ENCODE data around the gene NTMT2. TPM values are rescaled to one million over a fixed set of nuclear protein-coding genes. Genes with fewer than 3 reads are reported as not detected.
A peak's percentile ranks its signal among the peaks of the same experiment; 100 is the strongest.

Gene NTMT2
- total and polyA plus RNA-seq, 7 donors: 0.28 TPM; not detected in 6

DNA sequence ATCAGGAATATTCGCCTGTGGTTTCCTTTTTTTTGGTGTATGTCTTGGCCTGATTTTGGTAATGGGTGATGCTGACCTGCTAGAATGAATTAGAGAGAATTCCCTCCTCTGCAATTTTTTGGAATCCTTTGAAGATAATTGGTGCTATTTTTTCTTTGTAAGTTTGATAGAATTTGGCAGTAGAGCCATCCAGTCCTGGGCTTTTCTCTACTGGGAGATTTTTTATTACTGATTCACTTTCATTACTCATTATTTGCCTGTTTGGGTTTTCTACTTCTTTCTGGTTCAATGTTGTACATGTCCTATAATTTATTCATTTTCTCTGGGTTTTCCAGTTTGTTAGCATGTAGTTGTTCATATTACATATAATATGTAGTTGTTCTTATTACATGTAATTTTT is 48.7 kb downstream of the NTMT2 start:
- Histone ChIP-seq H3K27ac (no peak overlapping the region), H3K4me1 (peaks cover 6% of the 10 kb centered on the region), H3K9me3 (peaks cover 12% of the 10 kb centered on the region), H3K4me3 (no peak overlapping the region), H3K27me3 (ENCODE audit: insufficient read depth in 3 of 3, low read length in 2 of 3) (no peaks in the 10 kb centered on the region), H3K36me3 (ENCODE audit: insufficient read depth in 1 of 2, low read depth in 1 of 2) (no peaks in the 10 kb centered on the region)
- WGBS, 3 donors: 83 to 86% (median 86%) methylated on average over 1 of the region's 1 CpG
- intact Hi-C loops (cut with DNase I): no loop called here
- TF ChIP-seq, protein P1, sequence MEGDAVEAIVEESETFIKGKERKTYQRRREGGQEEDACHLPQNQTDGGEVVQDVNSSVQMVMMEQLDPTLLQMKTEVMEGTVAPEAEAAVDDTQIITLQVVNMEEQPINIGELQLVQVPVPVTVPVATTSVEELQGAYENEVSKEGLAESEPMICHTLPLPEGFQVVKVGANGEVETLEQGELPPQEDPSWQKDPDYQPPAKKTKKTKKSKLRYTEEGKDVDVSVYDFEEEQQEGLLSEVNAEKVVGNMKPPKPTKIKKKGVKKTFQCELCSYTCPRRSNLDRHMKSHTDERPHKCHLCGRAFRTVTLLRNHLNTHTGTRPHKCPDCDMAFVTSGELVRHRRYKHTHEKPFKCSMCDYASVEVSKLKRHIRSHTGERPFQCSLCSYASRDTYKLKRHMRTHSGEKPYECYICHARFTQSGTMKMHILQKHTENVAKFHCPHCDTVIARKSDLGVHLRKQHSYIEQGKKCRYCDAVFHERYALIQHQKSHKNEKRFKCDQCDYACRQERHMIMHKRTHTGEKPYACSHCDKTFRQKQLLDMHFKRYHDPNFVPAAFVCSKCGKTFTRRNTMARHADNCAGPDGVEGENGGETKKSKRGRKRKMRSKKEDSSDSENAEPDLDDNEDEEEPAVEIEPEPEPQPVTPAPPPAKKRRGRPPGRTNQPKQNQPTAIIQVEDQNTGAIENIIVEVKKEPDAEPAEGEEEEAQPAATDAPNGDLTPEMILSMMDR (IDR thresholded peaks at IDR 0.05): no peak
- DNase-seq (no peak), ATAC-seq (no peak)

DNA sequence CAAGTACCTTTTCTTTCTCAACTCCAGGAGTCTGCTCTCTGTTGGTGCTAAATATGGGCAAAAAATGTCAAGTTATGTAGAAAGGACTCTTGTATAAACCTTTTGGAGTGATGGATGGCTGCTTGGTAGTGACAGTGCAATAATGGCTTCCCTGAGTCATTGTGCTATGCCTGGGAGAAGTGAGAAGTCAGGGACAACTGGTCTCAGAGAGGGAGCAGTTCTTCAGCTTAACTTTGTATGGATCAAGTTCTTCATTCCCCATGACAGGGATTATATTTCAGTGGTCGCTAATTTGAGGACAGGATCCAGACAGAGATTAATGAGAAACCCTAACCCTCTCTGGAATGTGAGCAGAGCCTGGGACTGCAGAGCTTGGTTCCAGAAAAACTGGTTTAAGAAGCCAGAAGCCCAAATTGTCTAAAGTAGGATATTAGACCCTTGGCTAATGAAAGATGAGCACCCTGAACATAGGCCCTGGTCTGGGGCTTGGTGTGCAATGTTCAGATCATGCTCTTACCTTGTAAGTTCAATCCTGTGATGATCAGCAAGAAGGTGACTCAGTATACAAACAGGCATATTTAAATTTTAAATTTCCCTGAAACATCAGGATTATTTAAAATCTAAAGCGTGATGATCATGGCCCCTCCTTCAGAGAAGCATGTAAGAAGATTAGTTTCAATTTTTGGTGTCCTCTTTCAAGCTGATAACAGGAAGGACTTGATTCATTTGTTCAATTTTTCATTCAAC is 50.9 kb downstream of the NTMT2 start:
- Histone ChIP-seq H3K9me3 (no peaks in the 10 kb centered on the region), H3K4me3 (no peak overlapping the region), H3K36me3 (ENCODE audit: insufficient read depth in 1 of 2, low read depth in 1 of 2) (no peaks in the 10 kb centered on the region), H3K4me1 (peaks cover 9% of the 10 kb centered on the region), H3K27me3 (ENCODE audit: insufficient read depth in 3 of 3, low read length in 2 of 3) (no peaks in the 10 kb centered on the region), H3K27ac (no peak overlapping the region)
- TF ChIP-seq, protein P1 (IDR thresholded peaks at IDR 0.05): no peak
- ATAC-seq (peak in 2 of 4 donors; percentile 79 to 85), DNase-seq (no peak)
- intact Hi-C loops (cut with DNase I): no loop called here
- WGBS, 3 donors: 36 to 46% (median 42%) methylated on average over 2 of the region's 2 CpGs

DNA sequence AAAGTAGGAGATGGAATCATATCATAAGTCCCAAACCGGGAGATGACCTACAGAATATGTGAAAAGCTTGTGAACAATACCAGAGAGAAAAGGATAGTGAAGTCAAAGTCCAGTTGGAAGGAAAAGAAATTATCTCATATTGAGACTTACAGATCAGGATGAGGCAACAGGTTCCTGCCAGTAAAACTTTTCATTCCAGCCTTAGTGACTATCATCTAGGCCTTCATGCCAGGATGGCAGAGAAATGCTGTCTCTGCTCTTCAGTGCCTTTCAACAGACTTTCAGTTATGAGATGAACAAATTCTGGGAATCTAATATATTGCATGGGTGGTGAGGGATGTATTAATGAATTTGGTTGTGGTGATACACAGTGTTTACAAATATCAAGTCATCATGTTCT is 52.3 kb downstream of the NTMT2 start:
- Histone ChIP-seq H3K27me3 (ENCODE audit: insufficient read depth in 3 of 3, low read length in 2 of 3) (no peaks in the 10 kb centered on the region), H3K36me3 (ENCODE audit: insufficient read depth in 1 of 2, low read depth in 1 of 2) (no peaks in the 10 kb centered on the region), H3K27ac (no peak overlapping the region), H3K4me3 (no peak overlapping the region), H3K9me3 (no peaks in the 10 kb centered on the region), H3K4me1 (peaks cover 9% of the 10 kb centered on the region)
- TF ChIP-seq, protein P1 (IDR thresholded peaks at IDR 0.05): no peak
- 81 to 94% (median 85%) methylated on average over 1 of the region's 1 CpG for WGBS, 3 donors
- intact Hi-C loops (cut with DNase I): no loop called here
- ATAC-seq (no peak), DNase-seq (no peak)

DNA sequence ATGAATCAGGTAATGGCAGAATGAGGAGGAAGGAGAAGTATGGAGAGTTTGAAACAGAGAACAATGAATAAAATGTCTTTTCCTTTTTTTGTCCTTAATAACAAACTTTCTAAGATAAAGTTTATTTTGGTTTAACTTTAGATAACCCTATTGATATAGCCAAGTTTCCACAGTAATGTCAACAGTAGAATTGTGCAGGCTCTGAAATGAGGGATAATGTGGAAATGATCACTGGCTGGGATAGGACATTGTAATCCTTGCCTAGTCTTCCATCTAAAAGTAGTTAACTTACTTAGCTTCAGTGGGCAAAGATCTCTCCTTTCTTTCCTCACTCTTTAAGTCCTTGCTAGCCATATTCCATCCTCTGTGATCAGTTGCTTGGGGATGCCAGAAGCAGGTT is 52.8 kb downstream of the NTMT2 start:
- Histone ChIP-seq H3K27me3 (ENCODE audit: insufficient read depth in 3 of 3, low read length in 2 of 3) (no peaks in the 10 kb centered on the region), H3K4me3 (no peak overlapping the region), H3K27ac (no peak overlapping the region), H3K4me1 (peaks cover 9% of the 10 kb centered on the region), H3K9me3 (no peaks in the 10 kb centered on the region), H3K36me3 (ENCODE audit: insufficient read depth in 1 of 2, low read depth in 1 of 2) (no peaks in the 10 kb centered on the region)
- DNase-seq: no peak
- no peak for ATAC-seq
- TF ChIP-seq, protein P1 (IDR thresholded peaks at IDR 0.05): no peak
- intact Hi-C loops (cut with DNase I): no loop called here

DNA sequence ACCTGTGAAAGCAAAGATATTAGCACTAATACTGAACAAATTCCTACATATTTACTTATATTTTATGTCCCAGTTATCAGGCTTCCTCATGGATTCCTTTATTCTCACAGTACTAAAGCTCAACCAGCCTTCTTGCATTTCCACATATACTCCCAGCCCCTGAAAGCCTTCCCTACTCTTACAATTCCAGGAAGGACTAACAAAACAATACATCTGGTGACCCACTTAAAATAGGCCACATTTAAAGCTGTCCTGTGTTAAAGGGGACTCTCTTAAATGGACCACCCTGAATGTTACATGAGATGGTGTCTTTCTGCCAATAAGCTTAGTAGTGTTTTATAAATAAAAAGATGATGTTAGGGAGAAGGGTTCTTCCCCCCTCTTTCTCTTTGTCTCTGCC is 54.4 kb downstream of the NTMT2 start:
- Histone ChIP-seq H3K36me3 (ENCODE audit: insufficient read depth in 1 of 2, low read depth in 1 of 2) (no peaks in the 10 kb centered on the region), H3K4me1 (peaks cover 9% of the 10 kb centered on the region), H3K9me3 (no peaks in the 10 kb centered on the region), H3K27ac (peak overlapping the region; percentile 19), H3K4me3 (no peak overlapping the region), H3K27me3 (ENCODE audit: insufficient read depth in 3 of 3, low read length in 2 of 3) (no peaks in the 10 kb centered on the region)
- intact Hi-C loops (cut with DNase I): no loop called here
- TF ChIP-seq, protein P1 (IDR thresholded peaks at IDR 0.05): no peak
- ATAC-seq: no peak
- no peak for DNase-seq

Measured in psoas muscle (tissue), 8 donors.